Measurements from ENCODE around the gene ABHD6. TPM values are rescaled to one million over a fixed set of nuclear protein-coding genes. Genes with fewer than 3 reads are reported as not detected.

ABHD6 gene
- total RNA-seq, 1 donor from 2014 or later, result 3.9 TPM

DNA sequence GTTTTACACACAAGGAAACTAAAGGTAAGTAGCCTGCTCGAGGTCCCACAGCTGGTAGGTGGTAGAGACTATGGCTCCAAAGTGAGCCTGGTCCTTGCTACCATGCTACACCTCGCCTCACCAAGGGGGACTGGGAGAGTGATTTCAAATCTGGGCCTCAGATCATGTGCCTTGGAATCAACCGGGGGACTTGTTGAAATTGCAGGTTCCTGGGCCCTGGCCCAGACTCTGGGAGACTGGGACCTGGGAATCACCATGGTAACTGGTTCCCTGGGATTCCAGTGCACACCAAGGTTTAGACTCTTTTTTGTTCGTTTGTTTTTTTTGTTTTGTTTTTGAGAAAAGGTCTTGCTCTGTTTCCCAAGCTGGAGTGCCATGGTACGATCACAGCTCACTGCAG is 47.9 kb upstream of the ABHD6 start:
- H3K4me3 Mint-ChIP-seq (ENCODE audit: unreplicated experiment), result no peak overlapping the region
- H3K9ac ChIP-seq (ENCODE audit: low read length), result no peak overlapping the region

DNA sequence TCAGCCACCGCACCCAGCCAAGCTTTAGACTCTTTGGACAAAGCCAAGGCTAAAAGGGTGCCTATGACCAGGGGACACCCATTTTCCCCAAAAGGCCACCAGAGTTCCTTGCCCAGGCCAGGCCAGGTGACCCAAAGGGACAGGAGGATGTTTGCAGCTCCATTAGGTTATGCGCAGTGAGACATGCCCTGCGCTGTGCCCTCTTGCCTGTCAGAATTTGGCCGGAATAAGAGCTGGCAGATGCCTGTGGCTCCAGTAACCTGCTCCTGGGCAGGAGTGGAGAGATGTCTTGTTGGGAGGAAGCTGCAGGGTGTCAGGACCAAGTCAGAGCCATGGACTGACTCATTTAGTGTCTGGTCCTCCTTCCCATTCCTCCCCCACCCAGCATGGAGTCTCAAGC is 47.3 kb upstream of the ABHD6 start:
- no peak overlapping the region for H3K27ac ChIP-seq (ENCODE audit: low read depth, low read length)
- Mint-ChIP-seq H3K27me3 (ENCODE audit: low read depth, unreplicated experiment) (peaks cover 11% of the 10 kb centered on the region), H3K4me1 (ENCODE audit: low read depth, unreplicated experiment) (peaks cover 2% of the 10 kb centered on the region), H3K9me3 (ENCODE audit: unreplicated experiment) (no peaks in the 10 kb centered on the region), H3K27ac (ENCODE audit: unreplicated experiment) (no peak overlapping the region), H3K36me3 (ENCODE audit: low read depth, unreplicated experiment) (no peaks in the 10 kb centered on the region), H3K4me3 (ENCODE audit: unreplicated experiment) (no peak overlapping the region)
- no peaks in the 10 kb centered on the region for H3K27me3 ChIP-seq (ENCODE audit: insufficient read depth, low read length)
- DNase-seq (ENCODE audit: low read depth), result no peak
- no peak overlapping the region for H2AFZ ChIP-seq (ENCODE audit: low read depth, low read length)
- no peak for FAIRE-seq
- no peaks in the 10 kb centered on the region for H4K20me1 ChIP-seq (ENCODE audit: insufficient read depth, low read length)
- H3K4me3 ChIP-seq (ENCODE audit: insufficient read depth, low read depth, low read length), result no peak overlapping the region
- no peak overlapping the region for H3K9ac ChIP-seq (ENCODE audit: low read length)
- H3K79me2 ChIP-seq (ENCODE audit: insufficient read depth, low read length), result no peaks in the 10 kb centered on the region
- H3K9me3 ChIP-seq (ENCODE audit: insufficient read depth, low read depth, low read length), result no peaks in the 10 kb centered on the region
- TF ChIP-seq EZH2 (IDR thresholded peaks at IDR 0.05; ENCODE audit: insufficient read depth, low read length), result no peak
- TF ChIP-seq, protein P1, sequence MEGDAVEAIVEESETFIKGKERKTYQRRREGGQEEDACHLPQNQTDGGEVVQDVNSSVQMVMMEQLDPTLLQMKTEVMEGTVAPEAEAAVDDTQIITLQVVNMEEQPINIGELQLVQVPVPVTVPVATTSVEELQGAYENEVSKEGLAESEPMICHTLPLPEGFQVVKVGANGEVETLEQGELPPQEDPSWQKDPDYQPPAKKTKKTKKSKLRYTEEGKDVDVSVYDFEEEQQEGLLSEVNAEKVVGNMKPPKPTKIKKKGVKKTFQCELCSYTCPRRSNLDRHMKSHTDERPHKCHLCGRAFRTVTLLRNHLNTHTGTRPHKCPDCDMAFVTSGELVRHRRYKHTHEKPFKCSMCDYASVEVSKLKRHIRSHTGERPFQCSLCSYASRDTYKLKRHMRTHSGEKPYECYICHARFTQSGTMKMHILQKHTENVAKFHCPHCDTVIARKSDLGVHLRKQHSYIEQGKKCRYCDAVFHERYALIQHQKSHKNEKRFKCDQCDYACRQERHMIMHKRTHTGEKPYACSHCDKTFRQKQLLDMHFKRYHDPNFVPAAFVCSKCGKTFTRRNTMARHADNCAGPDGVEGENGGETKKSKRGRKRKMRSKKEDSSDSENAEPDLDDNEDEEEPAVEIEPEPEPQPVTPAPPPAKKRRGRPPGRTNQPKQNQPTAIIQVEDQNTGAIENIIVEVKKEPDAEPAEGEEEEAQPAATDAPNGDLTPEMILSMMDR (IDR thresholded peaks at IDR 0.05; ENCODE audit: insufficient read depth, low read depth, low read length), result no peak
- H3K4me2 ChIP-seq (ENCODE audit: low read length), result no peak overlapping the region
- no peaks in the 10 kb centered on the region for H3K36me3 ChIP-seq (ENCODE audit: insufficient read depth, low read length)
- no peaks in the 10 kb centered on the region for H3K4me1 ChIP-seq (ENCODE audit: insufficient read depth, low read length)

More for the DNA sequence above, 47.9 kb upstream of the ABHD6 start:
- H3K27ac Mint-ChIP-seq (ENCODE audit: unreplicated experiment), result no peak overlapping the region
- peaks cover 10% of the 10 kb centered on the region for H3K27me3 Mint-ChIP-seq (ENCODE audit: low read depth, unreplicated experiment)
- Histone ChIP-seq H3K4me2 (ENCODE audit: low read length) (no peak overlapping the region), H3K4me3 (ENCODE audit: insufficient read depth, low read depth, low read length) (no peak overlapping the region), H3K9me3 (ENCODE audit: insufficient read depth, low read depth, low read length) (no peaks in the 10 kb centered on the region), H3K4me1 (ENCODE audit: insufficient read depth, low read length) (no peaks in the 10 kb centered on the region), H3K36me3 (ENCODE audit: insufficient read depth, low read length) (no peaks in the 10 kb centered on the region), H3K79me2 (ENCODE audit: insufficient read depth, low read length) (no peaks in the 10 kb centered on the region), H2AFZ (ENCODE audit: low read depth, low read length) (no peak overlapping the region), H3K27ac (ENCODE audit: low read depth, low read length) (no peak overlapping the region), H4K20me1 (ENCODE audit: insufficient read depth, low read length) (no peaks in the 10 kb centered on the region), H3K27me3 (ENCODE audit: insufficient read depth, low read length) (no peaks in the 10 kb centered on the region)
- H3K4me1 Mint-ChIP-seq (ENCODE audit: low read depth, unreplicated experiment), result peaks cover 2% of the 10 kb centered on the region
- no peak for DNase-seq (ENCODE audit: low read depth)
- no peaks in the 10 kb centered on the region for H3K36me3 Mint-ChIP-seq (ENCODE audit: low read depth, unreplicated experiment)
- no peaks in the 10 kb centered on the region for H3K9me3 Mint-ChIP-seq (ENCODE audit: unreplicated experiment)
- TF ChIP-seq EZH2 (IDR thresholded peaks at IDR 0.05; ENCODE audit: insufficient read depth, low read length), result no peak
- TF ChIP-seq, protein P1 (IDR thresholded peaks at IDR 0.05; ENCODE audit: insufficient read depth, low read depth, low read length), result no peak
- FAIRE-seq, result no peak

DNA sequence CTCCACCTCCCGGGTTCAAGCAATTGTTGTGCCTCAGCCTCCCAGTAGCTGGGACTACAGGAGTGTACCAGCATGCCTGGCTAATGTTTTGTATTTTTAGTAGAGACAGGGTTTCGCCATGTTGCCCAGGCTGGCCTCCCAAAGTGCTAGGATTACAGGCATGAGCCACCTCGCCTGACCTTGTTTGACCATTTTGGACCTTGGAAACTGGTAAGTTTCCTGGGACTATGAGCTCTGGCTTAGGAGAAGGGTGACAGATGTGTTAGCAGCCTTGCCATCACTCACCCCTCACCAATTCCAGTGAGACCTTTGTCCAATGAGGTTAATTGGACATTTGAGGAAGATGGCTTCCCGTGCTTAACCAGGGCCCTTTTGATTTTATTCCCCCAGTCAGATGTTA is 46.7 kb upstream of the ABHD6 start:
- Histone ChIP-seq H3K27ac (ENCODE audit: low read depth, low read length) (no peak overlapping the region), H3K79me2 (ENCODE audit: insufficient read depth, low read length) (no peaks in the 10 kb centered on the region), H4K20me1 (ENCODE audit: insufficient read depth, low read length) (no peaks in the 10 kb centered on the region), H3K4me2 (ENCODE audit: low read length) (no peak overlapping the region), H3K9ac (ENCODE audit: low read length) (no peak overlapping the region), H3K9me3 (ENCODE audit: insufficient read depth, low read depth, low read length) (no peaks in the 10 kb centered on the region), H3K27me3 (ENCODE audit: insufficient read depth, low read length) (no peaks in the 10 kb centered on the region), H3K36me3 (ENCODE audit: insufficient read depth, low read length) (no peaks in the 10 kb centered on the region), H3K4me3 (ENCODE audit: insufficient read depth, low read depth, low read length) (no peak overlapping the region), H2AFZ (ENCODE audit: low read depth, low read length) (no peak overlapping the region), H3K4me1 (ENCODE audit: insufficient read depth, low read length) (no peaks in the 10 kb centered on the region)
- TF ChIP-seq, protein P1 (IDR thresholded peaks at IDR 0.05; ENCODE audit: insufficient read depth, low read depth, low read length), result no peak
- TF ChIP-seq EZH2 (IDR thresholded peaks at IDR 0.05; ENCODE audit: insufficient read depth, low read length), result no peak
- Mint-ChIP-seq H3K4me1 (ENCODE audit: low read depth, unreplicated experiment) (peaks cover 2% of the 10 kb centered on the region), H3K27ac (ENCODE audit: unreplicated experiment) (no peak overlapping the region), H3K4me3 (ENCODE audit: unreplicated experiment) (no peak overlapping the region), H3K9me3 (ENCODE audit: unreplicated experiment) (no peaks in the 10 kb centered on the region), H3K36me3 (ENCODE audit: low read depth, unreplicated experiment) (no peaks in the 10 kb centered on the region), H3K27me3 (ENCODE audit: low read depth, unreplicated experiment) (peaks cover 11% of the 10 kb centered on the region)
- DNase-seq (ENCODE audit: low read depth) (no peak), FAIRE-seq (no peak)
